Heart left ventricle (tissue), 16 donors: ENCODE measurements around the gene ZBTB20. TPM values are rescaled to one million over a fixed set of nuclear protein-coding genes. Genes with fewer than 3 reads are reported as not detected.
A peak's percentile ranks its signal among the peaks of the same experiment; 100 is the strongest.

ENCODE experiments used
- ATAC-seq, 4 donors: fragments of 200-7000 bp; cut with Tn5 transposase; one replicate each; pipeline ENCODE4 v1.9.1; 2020 to 2022; ENCODE audit warnings: moderate library complexity in 4 of 4, mild to moderate bottlenecking in 3 of 4, moderate number of reproducible peaks in 1 of 4
- DNase-seq, 5 donors: peaks; one replicate each; pipeline ENCODE4 v3.0.0-alpha.2; 2020
- H3K27ac ChIP-seq, 12 donors: fragments of 200-600 bp; sonication (generic) in 4 of 12; one replicate each; pipeline versions ENCODE4 v1.5.0 to v1.8.0; 2016 to 2022; ENCODE audit warnings: mild to moderate bottlenecking in 2 of 12
- H3K27me3 ChIP-seq, 9 donors: fragments of 200-600 bp; sonication (generic) in 2 of 9; one replicate each; pipeline versions ENCODE4 v1.5.1 to v1.8.0; 2016 to 2022; ENCODE audit warnings: mild to moderate bottlenecking in 3 of 9
- H3K36me3 ChIP-seq, 9 donors: fragments of 200-600 bp; sonication (generic) in 2 of 9; one replicate each; pipeline versions ENCODE4 v1.5.0 to v1.8.0; 2018 to 2022; ENCODE audit warnings: mild to moderate bottlenecking in 2 of 9
- H3K4me1 ChIP-seq, 12 donors: fragments of 200-600 bp; sonication (generic) in 4 of 12; one replicate each; pipeline versions ENCODE4 v1.5.0 to v1.8.0; 2016 to 2022; ENCODE audit warnings: mild to moderate bottlenecking in 3 of 12
- H3K4me3 ChIP-seq, 12 donors: fragments of 200-600 bp; sonication (generic) in 4 of 12; one replicate each; pipeline versions ENCODE4 v1.5.0 to v1.8.0; 2017 to 2022; ENCODE audit warnings: mild to moderate bottlenecking in 9 of 12, moderate library complexity in 4 of 12
- H3K9me3 ChIP-seq, 12 donors: fragments of 200-600 bp; sonication (generic) in 4 of 12; one replicate each; pipeline versions ENCODE4 v1.5.0 to v1.8.0; 2016 to 2022; ENCODE audit warnings: mild to moderate bottlenecking in 1 of 12
- POLR2A ChIP-seq, 2 donors: fragments of 450-650 bp; IDR thresholded peaks; one replicate each; pipeline ENCODE4 v1.6.1; 2017; ENCODE audit warnings: antibody characterized with exemption in 2 of 2, mild to moderate bottlenecking in 2 of 2, moderate library complexity in 2 of 2
- WGBS, 4 donors: extraction: QIAGEN DNeasy Blood & Tissue Kit in 2 of 4; methylation state at CpG; one replicate each; pipeline versions ENCODE4 v1.1.5 to v1.1.7; 2013 to 2018; 5-methylcytosine and 5-hydroxymethylcytosine counted together
- intact Hi-C, 10 donors: fragments of 100-400 bp; cut with DNase I; formaldehyde crosslinking; loops; one replicate each; pipeline versions ENCODE4 v1.11.1 to v1.14.2; 2022
- polyA plus RNA-seq, 2 donors: library from polyadenylated mRNA; stranded (reverse); fragments of 200-250 nt; gene quantifications; one replicate each; pipeline ENCODE4 v1.2.3, GENCODE V29; 2013
- total RNA-seq, 9 donors: library from RNA; depleted of rRNA in 2 of 9; stranded (reverse); fragments of >200 nt in 2 of 9; fragmentation: NEBNext Ultra II Directional in 3 of 9; extraction: Animal tissue kit (Norgen Biotek cat#: 25700) in 3 of 9; gene quantifications; one replicate each; pipeline versions ENCODE4 v1.1.0 to v1.2.4, GENCODE V29; 2016 to 2023
- TF ChIP-seq, protein P1 (sequence below), 12 donors: fragments of 200-600 bp; sonication (generic) in 4 of 12; IDR thresholded peaks; one replicate each; pipeline versions ENCODE4 v1.5.0 to v1.8.0; 2018 to 2022; ENCODE audit warnings: antibody characterized with exemption in 12 of 12, mild to moderate bottlenecking in 5 of 12
- donor health status: ischemic (EF 13 %, LVEDD 7.1; RV severe dilation, severe dysfunction).
- donor health status: healthy with polysubstance abuse.
- donor health status: DM: no; HTN: yes; CAD: no.
- donor health status: DM: no; HTN: no; CAD: no.
- donor health status: ischemic (EF 25% LVEDD 6.9; RV normal size, moderate dysfunction).
- donor health status: ischemic (EF 25% LVEDD 5.7; RV mildly dilated, moderate dysfunction).
- donor health status: healthy.
- donor health status: DM: yes; HTN: yes; CAD: no.
- donor health status: ischemic (EF 35%, LVEDD 5.7; RV mildly dilated, moderate dysfunction).
- donor health status: nonischemic (EF 11% LVEDD 7.7; RV severe dilation, severe dysfunction).
- donor health status: DM: yes; HTN: yes; CAD: no.
- donor health status: PGD.
- donor health status: ischemic (EF 29% LVEDD 5.4; RV normal size, mild dysfunction).
- donor health status: nonischemic (EF 23%, LVEDD 6.1; RV moderate dilation, normal function).

The ZBTB20 gene
- total and polyA plus RNA-seq, 11 donors = 6.2 to 109 (median 77.3) TPM

DNA sequence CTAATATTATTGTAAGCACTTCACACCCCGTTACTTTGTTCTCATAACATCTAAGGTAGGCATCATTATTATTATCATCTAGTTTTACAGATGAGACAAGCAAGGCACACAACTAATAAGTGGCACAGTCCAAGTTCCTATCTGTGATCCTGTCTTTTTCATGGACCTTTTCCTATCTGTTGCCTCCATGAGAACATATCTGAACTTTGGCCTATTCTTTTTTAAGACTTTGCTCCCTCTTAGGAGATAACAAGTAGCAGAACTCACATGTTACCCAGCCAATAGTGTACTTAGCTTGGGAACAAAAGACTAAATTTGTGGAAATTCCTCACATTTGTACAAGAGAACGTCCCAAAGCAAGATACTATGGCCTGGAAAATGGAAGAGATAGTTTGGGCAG, 680.8 kb downstream of the ZBTB20 start:
- DNase-seq (no peak), ATAC-seq (no peak)
- Histone ChIP-seq H3K27ac (no peak overlapping the region), H3K9me3 (no peaks in the 10 kb centered on the region), H3K36me3 (no peaks in the 10 kb centered on the region), H3K4me3 (no peak overlapping the region), H3K27me3 (no peaks in the 10 kb centered on the region), H3K4me1 (peaks cover 0 to 20% (median 5%) of the 10 kb centered on the region in 12 donors)
- 77 to 90% (median 86%) methylated on average over 2 of the region's 2 CpGs for WGBS, 4 donors
- TF ChIP-seq POLR2A (IDR thresholded peaks at IDR 0.05) = no peak
- TF ChIP-seq, protein P1, sequence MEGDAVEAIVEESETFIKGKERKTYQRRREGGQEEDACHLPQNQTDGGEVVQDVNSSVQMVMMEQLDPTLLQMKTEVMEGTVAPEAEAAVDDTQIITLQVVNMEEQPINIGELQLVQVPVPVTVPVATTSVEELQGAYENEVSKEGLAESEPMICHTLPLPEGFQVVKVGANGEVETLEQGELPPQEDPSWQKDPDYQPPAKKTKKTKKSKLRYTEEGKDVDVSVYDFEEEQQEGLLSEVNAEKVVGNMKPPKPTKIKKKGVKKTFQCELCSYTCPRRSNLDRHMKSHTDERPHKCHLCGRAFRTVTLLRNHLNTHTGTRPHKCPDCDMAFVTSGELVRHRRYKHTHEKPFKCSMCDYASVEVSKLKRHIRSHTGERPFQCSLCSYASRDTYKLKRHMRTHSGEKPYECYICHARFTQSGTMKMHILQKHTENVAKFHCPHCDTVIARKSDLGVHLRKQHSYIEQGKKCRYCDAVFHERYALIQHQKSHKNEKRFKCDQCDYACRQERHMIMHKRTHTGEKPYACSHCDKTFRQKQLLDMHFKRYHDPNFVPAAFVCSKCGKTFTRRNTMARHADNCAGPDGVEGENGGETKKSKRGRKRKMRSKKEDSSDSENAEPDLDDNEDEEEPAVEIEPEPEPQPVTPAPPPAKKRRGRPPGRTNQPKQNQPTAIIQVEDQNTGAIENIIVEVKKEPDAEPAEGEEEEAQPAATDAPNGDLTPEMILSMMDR (IDR thresholded peaks at IDR 0.05) = no peak
- intact Hi-C loops = no loop called here

DNA sequence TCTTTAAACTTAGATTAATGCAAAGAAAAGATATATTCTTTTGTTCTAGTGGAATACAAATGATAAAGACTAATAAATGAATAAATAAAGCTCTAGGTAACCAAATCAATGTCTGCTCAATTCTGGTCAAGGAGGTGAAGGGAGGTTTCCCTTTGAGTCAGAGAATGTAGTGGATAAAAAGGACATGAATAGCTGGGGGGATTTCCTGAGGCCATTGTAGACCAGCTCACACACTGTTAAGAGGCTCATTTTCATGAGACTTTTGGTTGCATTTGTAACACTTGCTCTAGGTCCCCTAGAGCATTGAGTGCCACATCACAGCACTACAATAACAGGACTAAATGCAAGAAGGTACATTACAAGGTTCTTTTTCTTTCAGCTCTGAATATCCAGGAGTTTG, 682.5 kb downstream of the ZBTB20 start:
- ATAC-seq (no peak), DNase-seq (no peak)
- H3K4me1 ChIP-seq = peaks cover 0 to 20% (median 4%) of the 10 kb centered on the region in 12 donors
- no peaks in the 10 kb centered on the region for H3K36me3 ChIP-seq
- H3K27ac ChIP-seq = no peak overlapping the region
- TF ChIP-seq, protein P1 (IDR thresholded peaks at IDR 0.05) = no peak
- no peak for TF ChIP-seq POLR2A (IDR thresholded peaks at IDR 0.05)
- H3K9me3 ChIP-seq = no peaks in the 10 kb centered on the region
- intact Hi-C loops = no loop called here
- no peaks in the 10 kb centered on the region for H3K27me3 ChIP-seq
- no peak overlapping the region for H3K4me3 ChIP-seq

DNA sequence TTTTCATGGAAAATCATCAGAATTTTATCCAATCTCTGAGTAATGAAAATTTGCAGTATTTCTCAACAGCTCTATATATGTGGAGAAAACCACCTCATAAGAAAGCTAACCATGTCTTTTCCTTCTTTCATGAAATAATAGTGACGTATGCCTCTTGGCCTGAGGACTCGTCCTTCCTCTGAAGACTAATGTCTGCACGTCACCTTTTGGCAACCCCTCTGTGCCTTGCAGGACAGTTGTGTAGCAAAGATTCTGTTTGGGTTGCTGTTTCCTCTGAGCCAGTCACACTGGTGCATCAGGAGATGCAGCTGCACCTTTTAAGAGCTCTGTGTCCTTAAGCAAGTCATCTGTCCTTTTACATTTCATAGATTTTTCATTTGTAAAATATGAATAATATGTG, 684.3 kb downstream of the ZBTB20 start:
- ATAC-seq = peak in 1 of 4 donors; percentile 14
- Histone ChIP-seq H3K36me3 (no peaks in the 10 kb centered on the region), H3K9me3 (no peaks in the 10 kb centered on the region), H3K4me3 (no peak overlapping the region), H3K4me1 (peaks cover 0 to 28% (median 4%) of the 10 kb centered on the region in 12 donors), H3K27ac (no peak overlapping the region), H3K27me3 (no peaks in the 10 kb centered on the region)
- no peak for DNase-seq
- intact Hi-C loops = no loop called here
- WGBS, 4 donors = 83 to 95% (median 86%) methylated on average over 3 of the region's 3 CpGs
- TF ChIP-seq POLR2A (IDR thresholded peaks at IDR 0.05) = no peak
- TF ChIP-seq, protein P1 (IDR thresholded peaks at IDR 0.05) = no peak

DNA sequence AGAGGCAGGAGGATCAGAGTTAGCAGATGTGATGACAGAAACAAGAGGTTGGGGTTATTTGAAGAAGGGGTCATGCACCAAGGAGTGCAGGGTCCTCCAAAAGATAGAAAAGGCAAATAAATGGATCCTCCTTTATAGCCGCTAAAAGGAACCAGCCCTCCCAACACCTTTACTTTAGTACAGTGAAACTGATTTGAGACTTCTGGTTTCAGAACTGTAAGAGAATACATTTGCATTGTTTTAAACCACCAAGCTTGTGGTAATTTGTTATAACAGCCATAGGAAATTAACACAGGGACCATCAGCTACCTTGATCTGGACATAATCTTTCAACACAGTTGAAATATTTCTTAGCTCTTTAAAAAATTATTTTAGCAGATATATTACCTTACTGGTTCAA, 686.6 kb downstream of the ZBTB20 start:
- Histone ChIP-seq H3K27ac (no peak overlapping the region), H3K27me3 (no peaks in the 10 kb centered on the region), H3K9me3 (no peaks in the 10 kb centered on the region), H3K4me1 (peaks cover 0 to 41% (median 10%) of the 10 kb centered on the region in 12 donors), H3K36me3 (no peaks in the 10 kb centered on the region), H3K4me3 (no peak overlapping the region)
- ATAC-seq (no peak), DNase-seq (no peak)
- intact Hi-C loops = no loop called here
- TF ChIP-seq, protein P1 (IDR thresholded peaks at IDR 0.05) = no peak
- WGBS, 4 donors = 86 to 96% (median 90%) methylated on average over 1 of the region's 1 CpG
